OCI-LY7 (cell line): Measurements from ENCODE around the gene GPR153. TPM values are rescaled to one million over a fixed set of nuclear protein-coding genes. Genes with fewer than 3 reads are reported as not detected.

Experiments used
- BruUV-seq: library from RNA; stranded (reverse); fragments of 400-500 nt; replicated peaks from 2 replicates; lab custom pipeline; 2021; lab: Mats Ljungman, UMichigan
- CTCF ChIA-PET: fragments of 300-600 bp; sonication (Branson Sonifier 250); formaldehyde crosslinking; loops from one replicate; lab custom pipeline; 2022; ENCODE audit warnings: antibody characterized with exemption; ENCODE audit not compliant: unreplicated experiment; lab: Charles Lee
- POLR2A ChIA-PET: fragments of 300-600 bp; sonication (Branson Sonifier 250); formaldehyde crosslinking; loops from one replicate; lab custom pipeline; 2022; ENCODE audit warnings: antibody characterized with exemption; lab: Charles Lee
- DNase-seq: peaks from one replicate; pipeline ENCODE4 v3.0.0-alpha.2; 2015; ENCODE audit warnings: low spot score
- H2AFZ ChIP-seq: fragments of 200-600 bp; sonication (generic), shearing (Covaris generic); 2 replicates; pipeline ENCODE4 v1.6.1; 2014; ENCODE audit warnings: mild to moderate bottlenecking, antibody characterized with exemption, low read length, moderate library complexity
- H3K27ac ChIP-seq: fragments of 200-600 bp; sonication (generic); 2 replicates; pipeline ENCODE4 v1.5.1; 2014; ENCODE audit warnings: mixed run types, low read depth, mild to moderate bottlenecking, moderate library complexity, low read length, inconsistent platforms; ENCODE audit not compliant: poor library complexity, severe bottlenecking
- H3K36me3 ChIP-seq: fragments of 200-600 bp; sonication (generic); 2 replicates; pipeline ENCODE4 v1.6.1; 2014; ENCODE audit warnings: mild to moderate bottlenecking, antibody characterized with exemption, low read length, moderate library complexity, mixed read lengths; ENCODE audit not compliant: insufficient read depth
- H3K4me1 ChIP-seq: fragments of 200-600 bp; sonication (generic); 2 replicates; pipeline ENCODE4 v1.5.1; 2014; ENCODE audit warnings: mild to moderate bottlenecking, low read length; ENCODE audit not compliant: insufficient read depth, poor library complexity, severe bottlenecking
- H3K4me2 ChIP-seq: fragments of 200-600 bp; sonication (generic); 2 replicates; pipeline ENCODE4 v1.6.1; 2014; ENCODE audit warnings: mild to moderate bottlenecking, low read length
- H3K4me3 ChIP-seq: fragments of 200-600 bp; sonication (generic); 2 replicates; pipeline ENCODE4 v1.5.1; 2014; ENCODE audit warnings: mild to moderate bottlenecking, low read depth, low read length; ENCODE audit not compliant: poor library complexity, severe bottlenecking
- H3K79me2 ChIP-seq: fragments of 200-600 bp; sonication (generic); 2 replicates; pipeline ENCODE4 v1.6.1; 2016; ENCODE audit warnings: low read depth, mild to moderate bottlenecking, low read length, moderate library complexity, mixed read lengths; ENCODE audit not compliant: insufficient read depth
- H3K9me2 ChIP-seq: fragments of 200-600 bp; sonication (generic); 2 replicates; pipeline ENCODE4 v1.6.1; 2016; ENCODE audit warnings: mild to moderate bottlenecking, low read length, mixed read lengths; ENCODE audit not compliant: insufficient read depth
- H3K9me3 ChIP-seq: fragments of 200-600 bp; sonication (generic); 2 replicates; pipeline ENCODE4 v1.6.1; 2014; ENCODE audit warnings: mild to moderate bottlenecking, mixed run types, low read length, mixed read lengths
- H4K20me1 ChIP-seq: fragments of 200-600 bp; sonication (generic); 2 replicates; pipeline ENCODE4 v1.6.1; 2014; ENCODE audit warnings: mild to moderate bottlenecking, antibody characterized with exemption, low read length, moderate library complexity, mixed read lengths; ENCODE audit not compliant: insufficient read depth
- EZH2phosphoT487 ChIP-seq: fragments of 200-600 bp; sonication (generic); IDR thresholded peaks from 2 replicates; pipeline ENCODE4 v1.6.1; 2018; ENCODE audit warnings: low read depth, borderline replicate concordance, mild to moderate bottlenecking, mixed run types, antibody characterized with exemption, low read length, moderate library complexity, mixed read lengths
- intact Hi-C: fragments of 100-400 bp; cut with micrococcal nuclease; formaldehyde crosslinking; loops from one replicate; pipeline ENCODE4 v1.10.0; 2022; ENCODE audit not compliant: unreplicated experiment
- total RNA-seq, 2 experiments: library from RNA; depleted of rRNA in 1 of 2; stranded (reverse); fragments of >200 nt in 1 of 2; shearing (Covaris generic) in 1 of 2; gene quantifications; 2 replicates each; pipeline ENCODE4 v1.2.3, GENCODE V29; 2014 to 2022
- TF ChIP-seq, protein P1 (sequence below): fragments of 200-600 bp; sonication (generic); conservative IDR thresholded peaks from 2 replicates; pipeline ENCODE4 v1.5.1; 2014; ENCODE audit warnings: mild to moderate bottlenecking, antibody characterized with exemption, low read length, moderate library complexity, mixed read lengths

Gene GPR153
- total RNA-seq, 2 experiments from 2014 or later: not detected

GRCh38 chr1:6275826-6276782 is 15.2 kb upstream of the GPR153 start:
- Histone ChIP-seq H4K20me1 (no peaks in the 10 kb centered on the region), H3K9me3 (no peaks in the 10 kb centered on the region), H3K27ac (no peak overlapping the region), H3K4me3 (no peak overlapping the region), H3K36me3 (no peaks in the 10 kb centered on the region), H3K4me2 (no peak overlapping the region), H3K9me2 (no peaks in the 10 kb centered on the region), H3K79me2 (no peaks in the 10 kb centered on the region), H3K4me1 (no peaks in the 10 kb centered on the region), H2AFZ (no peak overlapping the region)
- intact Hi-C loops: no loop called here
- DNase-seq: no peak
- TF ChIP-seq, protein P1, sequence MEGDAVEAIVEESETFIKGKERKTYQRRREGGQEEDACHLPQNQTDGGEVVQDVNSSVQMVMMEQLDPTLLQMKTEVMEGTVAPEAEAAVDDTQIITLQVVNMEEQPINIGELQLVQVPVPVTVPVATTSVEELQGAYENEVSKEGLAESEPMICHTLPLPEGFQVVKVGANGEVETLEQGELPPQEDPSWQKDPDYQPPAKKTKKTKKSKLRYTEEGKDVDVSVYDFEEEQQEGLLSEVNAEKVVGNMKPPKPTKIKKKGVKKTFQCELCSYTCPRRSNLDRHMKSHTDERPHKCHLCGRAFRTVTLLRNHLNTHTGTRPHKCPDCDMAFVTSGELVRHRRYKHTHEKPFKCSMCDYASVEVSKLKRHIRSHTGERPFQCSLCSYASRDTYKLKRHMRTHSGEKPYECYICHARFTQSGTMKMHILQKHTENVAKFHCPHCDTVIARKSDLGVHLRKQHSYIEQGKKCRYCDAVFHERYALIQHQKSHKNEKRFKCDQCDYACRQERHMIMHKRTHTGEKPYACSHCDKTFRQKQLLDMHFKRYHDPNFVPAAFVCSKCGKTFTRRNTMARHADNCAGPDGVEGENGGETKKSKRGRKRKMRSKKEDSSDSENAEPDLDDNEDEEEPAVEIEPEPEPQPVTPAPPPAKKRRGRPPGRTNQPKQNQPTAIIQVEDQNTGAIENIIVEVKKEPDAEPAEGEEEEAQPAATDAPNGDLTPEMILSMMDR: no peak
- TF ChIP-seq EZH2phosphoT487: no peak
- CTCF ChIA-PET: no interaction called here
- POLR2A ChIA-PET: no interaction called here
- BruUV-seq: no TSS peak

DNA sequence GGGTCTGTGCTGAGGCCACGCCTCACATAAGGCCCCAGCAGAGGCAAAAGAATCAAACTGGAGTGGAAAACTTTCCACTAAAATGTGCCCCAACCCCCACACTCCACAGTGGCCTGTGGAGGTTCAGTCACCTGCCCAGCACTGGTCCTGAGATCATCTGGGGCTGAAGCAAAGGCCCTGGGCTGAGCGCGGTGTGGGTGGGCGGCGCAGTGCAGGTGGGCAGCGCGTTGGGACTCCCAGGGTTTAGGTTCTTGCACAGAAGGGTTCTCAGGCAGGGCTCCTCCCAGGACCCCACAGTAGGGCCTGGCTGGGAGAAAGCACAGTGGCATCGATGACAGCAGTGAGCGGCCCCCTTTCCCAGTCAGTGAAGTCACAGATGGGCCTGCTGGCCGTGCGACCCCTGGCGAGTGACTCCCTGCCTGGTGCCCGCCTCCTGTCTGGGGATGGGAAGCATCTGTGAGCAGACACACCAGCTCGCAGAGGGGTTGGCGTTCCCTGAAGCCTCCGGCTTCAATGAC is 13.8 kb upstream of the GPR153 start:
- Histone ChIP-seq H3K79me2 (no peaks in the 10 kb centered on the region), H2AFZ (no peak overlapping the region), H3K4me3 (no peak overlapping the region), H3K9me2 (no peaks in the 10 kb centered on the region), H3K4me2 (no peak overlapping the region), H4K20me1 (no peaks in the 10 kb centered on the region), H3K36me3 (no peaks in the 10 kb centered on the region), H3K27ac (no peak overlapping the region), H3K9me3 (no peaks in the 10 kb centered on the region), H3K4me1 (no peaks in the 10 kb centered on the region)
- ChIA-PET POLR2A (no interaction called here), CTCF (no interaction called here)
- TF ChIP-seq EZH2phosphoT487: no peak
- TF ChIP-seq, protein P1: no peak
- DNase-seq: no peak
- no TSS peak for BruUV-seq
- intact Hi-C loops: no loop called here

DNA sequence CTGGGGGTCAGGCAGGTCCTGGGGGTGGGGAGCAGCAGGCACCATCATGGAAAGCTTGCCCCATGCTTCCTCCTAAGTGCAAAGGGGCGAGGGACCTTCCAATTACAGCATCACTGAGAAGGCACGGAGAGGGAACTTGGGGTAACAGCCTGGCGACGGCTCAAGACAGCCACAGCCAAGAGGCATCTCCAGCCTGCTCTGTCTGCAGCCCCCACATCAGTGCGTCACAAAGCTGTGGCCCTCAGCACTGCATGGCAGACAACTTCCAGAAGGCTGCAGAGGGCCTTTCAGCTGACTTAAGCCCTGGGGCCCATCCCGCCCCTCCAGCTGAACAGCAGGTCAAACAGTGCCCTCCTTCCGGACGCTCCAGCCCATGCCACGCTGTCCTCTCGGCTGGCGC is 13.2 kb upstream of the GPR153 start:
- H2AFZ ChIP-seq: no peak overlapping the region
- H3K4me3 ChIP-seq: no peak overlapping the region
- POLR2A ChIA-PET: interaction anchor here (0.5 kb wide), 1 partner anchor 88 kb away, joined by 3 read pairs; no protein-coding TSS in a partner anchor

More for the DNA sequence above, 13.2 kb upstream of the GPR153 start:
- intact Hi-C loops: no loop called here
- H3K27ac ChIP-seq: no peak overlapping the region
- DNase-seq: no peak
- no peaks in the 10 kb centered on the region for H3K9me3 ChIP-seq
- BruUV-seq: no TSS peak
- CTCF ChIA-PET: no interaction called here
- no peaks in the 10 kb centered on the region for H3K9me2 ChIP-seq
- no peaks in the 10 kb centered on the region for H3K4me1 ChIP-seq
- TF ChIP-seq EZH2phosphoT487: no peak
- TF ChIP-seq, protein P1: no peak
- H3K79me2 ChIP-seq: no peaks in the 10 kb centered on the region
- no peaks in the 10 kb centered on the region for H4K20me1 ChIP-seq
- no peaks in the 10 kb centered on the region for H3K36me3 ChIP-seq
- no peak overlapping the region for H3K4me2 ChIP-seq
